ENCODE results near the gene TEX2. TPM values are rescaled to one million over a fixed set of nuclear protein-coding genes. Genes with fewer than 3 reads are reported as not detected.

Gene TEX2
- total and polyA plus RNA-seq, 2 of the 13 experiments (the other 11 are each of a cell fraction or from before 2014, with no cell fraction given) = 21.4 to 37.7 TPM

DNA sequence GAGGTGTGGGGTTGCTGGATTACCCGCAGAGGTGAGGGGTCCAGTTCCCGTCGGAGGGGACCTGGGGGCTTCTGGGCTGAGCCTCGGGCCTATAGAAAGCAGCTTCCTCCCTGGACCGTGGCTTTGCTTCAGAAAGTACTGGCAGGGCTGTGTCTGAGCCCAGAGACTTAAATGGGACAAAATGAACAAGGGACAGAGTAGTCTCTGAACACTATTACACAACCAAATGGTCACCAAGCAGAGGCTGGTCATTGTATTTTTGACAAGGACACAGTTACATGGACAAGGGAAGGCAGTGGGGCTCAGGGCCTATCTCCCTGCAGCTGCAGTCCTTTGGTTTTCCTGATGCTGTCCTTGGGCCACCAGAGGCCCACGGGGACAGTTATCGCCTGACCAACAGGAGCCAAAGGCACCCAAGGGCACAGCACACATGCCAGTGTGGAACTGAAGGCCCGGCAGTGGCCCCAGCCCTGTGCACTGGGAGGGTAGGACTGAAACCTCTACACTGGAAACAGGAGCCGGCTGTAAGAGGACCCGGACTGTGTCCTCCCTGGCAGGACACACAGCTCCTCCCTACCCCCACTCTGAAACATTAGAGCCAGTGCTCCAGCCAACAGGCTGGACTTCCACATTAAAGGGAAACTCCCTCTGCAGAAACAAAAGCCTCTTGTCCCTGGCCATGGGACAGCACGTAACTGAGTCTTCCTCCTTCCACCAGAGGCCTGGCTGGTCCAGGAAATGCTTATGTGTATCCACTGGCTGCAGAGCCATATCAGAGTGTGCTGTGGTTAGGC, 107.1 kb downstream of the TEX2 start (continued):
- TF ChIP-seq, protein P1, sequence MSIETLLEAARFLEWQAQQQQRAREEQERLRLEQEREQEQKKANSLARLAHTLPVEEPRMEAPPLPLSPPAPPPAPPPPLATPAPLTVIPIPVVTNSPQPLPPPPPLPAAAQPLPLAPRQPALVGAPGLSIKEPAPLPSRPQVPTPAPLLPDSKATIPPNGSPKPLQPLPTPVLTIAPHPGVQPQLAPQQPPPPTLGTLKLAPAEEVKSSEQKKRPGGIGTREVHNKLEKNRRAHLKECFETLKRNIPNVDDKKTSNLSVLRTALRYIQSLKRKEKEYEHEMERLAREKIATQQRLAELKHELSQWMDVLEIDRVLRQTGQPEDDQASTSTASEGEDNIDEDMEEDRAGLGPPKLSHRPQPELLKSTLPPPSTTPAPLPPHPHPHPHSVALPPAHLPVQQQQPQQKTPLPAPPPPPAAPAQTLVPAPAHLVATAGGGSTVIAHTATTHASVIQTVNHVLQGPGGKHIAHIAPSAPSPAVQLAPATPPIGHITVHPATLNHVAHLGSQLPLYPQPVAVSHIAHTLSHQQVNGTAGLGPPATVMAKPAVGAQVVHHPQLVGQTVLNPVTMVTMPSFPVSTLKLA (IDR thresholded peaks at IDR 0.05) = no peak
- TF ChIP-seq, protein P2, sequence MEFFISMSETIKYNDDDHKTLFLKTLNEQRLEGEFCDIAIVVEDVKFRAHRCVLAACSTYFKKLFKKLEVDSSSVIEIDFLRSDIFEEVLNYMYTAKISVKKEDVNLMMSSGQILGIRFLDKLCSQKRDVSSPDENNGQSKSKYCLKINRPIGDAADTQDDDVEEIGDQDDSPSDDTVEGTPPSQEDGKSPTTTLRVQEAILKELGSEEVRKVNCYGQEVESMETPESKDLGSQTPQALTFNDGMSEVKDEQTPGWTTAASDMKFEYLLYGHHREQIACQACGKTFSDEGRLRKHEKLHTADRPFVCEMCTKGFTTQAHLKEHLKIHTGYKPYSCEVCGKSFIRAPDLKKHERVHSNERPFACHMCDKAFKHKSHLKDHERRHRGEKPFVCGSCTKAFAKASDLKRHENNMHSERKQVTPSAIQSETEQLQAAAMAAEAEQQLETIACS (CRISPR knock-in tag; IDR thresholded peaks at IDR 0.05) = no peak
- 0 out of 2 replicates have a peak, but pooled peaks have one; percentile 21 for TF ChIP-seq ETV6 (CRISPR knock-in tag; conservative IDR thresholded peaks at IDR 0.05)
- TF ChIP-seq, protein P3, sequence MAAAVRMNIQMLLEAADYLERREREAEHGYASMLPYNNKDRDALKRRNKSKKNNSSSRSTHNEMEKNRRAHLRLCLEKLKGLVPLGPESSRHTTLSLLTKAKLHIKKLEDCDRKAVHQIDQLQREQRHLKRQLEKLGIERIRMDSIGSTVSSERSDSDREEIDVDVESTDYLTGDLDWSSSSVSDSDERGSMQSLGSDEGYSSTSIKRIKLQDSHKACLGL (CRISPR knock-in tag; IDR thresholded peaks at IDR 0.05) = no peak; the same call in 1 of the 2 replicates
- no peak for TF ChIP-seq ZNF83 (CRISPR knock-in tag; IDR thresholded peaks at IDR 0.05; ENCODE audit: borderline replicate concordance)
- TF ChIP-seq, protein P4, sequence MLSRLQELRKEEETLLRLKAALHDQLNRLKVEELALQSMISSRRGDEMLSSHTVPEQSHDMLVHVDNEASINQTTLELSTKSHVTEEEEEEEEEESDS (CRISPR knock-in tag; IDR thresholded peaks at IDR 0.05; ENCODE audit: borderline replicate concordance) = peak; percentile 31; the same call in 1 of the 2 replicates
- TF ChIP-seq, protein P5, sequence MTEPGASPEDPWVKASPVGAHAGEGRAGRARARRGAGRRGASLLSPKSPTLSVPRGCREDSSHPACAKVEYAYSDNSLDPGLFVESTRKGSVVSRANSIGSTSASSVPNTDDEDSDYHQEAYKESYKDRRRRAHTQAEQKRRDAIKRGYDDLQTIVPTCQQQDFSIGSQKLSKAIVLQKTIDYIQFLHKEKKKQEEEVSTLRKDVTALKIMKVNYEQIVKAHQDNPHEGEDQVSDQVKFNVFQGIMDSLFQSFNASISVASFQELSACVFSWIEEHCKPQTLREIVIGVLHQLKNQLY (CRISPR knock-in tag; IDR thresholded peaks at IDR 0.05) = no peak; the same call in 1 of the 2 replicates
- TF ChIP-seq HOXA9 (CRISPR knock-in tag; IDR thresholded peaks at IDR 0.05; ENCODE audit: borderline replicate concordance) = no peak
- TF ChIP-seq, protein P6, sequence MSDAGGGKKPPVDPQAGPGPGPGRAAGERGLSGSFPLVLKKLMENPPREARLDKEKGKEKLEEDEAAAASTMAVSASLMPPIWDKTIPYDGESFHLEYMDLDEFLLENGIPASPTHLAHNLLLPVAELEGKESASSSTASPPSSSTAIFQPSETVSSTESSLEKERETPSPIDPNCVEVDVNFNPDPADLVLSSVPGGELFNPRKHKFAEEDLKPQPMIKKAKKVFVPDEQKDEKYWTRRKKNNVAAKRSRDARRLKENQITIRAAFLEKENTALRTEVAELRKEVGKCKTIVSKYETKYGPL (CRISPR knock-in tag; IDR thresholded peaks at IDR 0.05) = peak; percentile 95
- TF ChIP-seq, protein P7, sequence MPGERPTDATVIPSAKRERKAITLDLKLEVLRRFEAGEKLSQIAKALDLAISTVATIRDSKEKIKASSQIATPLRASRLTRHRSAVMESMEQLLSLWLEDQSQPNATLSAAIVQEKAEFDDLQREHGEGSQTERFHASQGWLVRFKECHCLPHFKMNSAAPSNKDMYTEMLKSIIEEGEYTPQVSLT (CRISPR knock-in tag; IDR thresholded peaks at IDR 0.05; ENCODE audit: borderline replicate concordance, low read depth) = no peak
- TF ChIP-seq ZFAT (CRISPR knock-in tag; conservative IDR thresholded peaks at IDR 0.05) = no peak
- TF ChIP-seq ZNF713 (CRISPR knock-in tag; IDR thresholded peaks at IDR 0.05) = no peak
- TF ChIP-seq, protein P8, sequence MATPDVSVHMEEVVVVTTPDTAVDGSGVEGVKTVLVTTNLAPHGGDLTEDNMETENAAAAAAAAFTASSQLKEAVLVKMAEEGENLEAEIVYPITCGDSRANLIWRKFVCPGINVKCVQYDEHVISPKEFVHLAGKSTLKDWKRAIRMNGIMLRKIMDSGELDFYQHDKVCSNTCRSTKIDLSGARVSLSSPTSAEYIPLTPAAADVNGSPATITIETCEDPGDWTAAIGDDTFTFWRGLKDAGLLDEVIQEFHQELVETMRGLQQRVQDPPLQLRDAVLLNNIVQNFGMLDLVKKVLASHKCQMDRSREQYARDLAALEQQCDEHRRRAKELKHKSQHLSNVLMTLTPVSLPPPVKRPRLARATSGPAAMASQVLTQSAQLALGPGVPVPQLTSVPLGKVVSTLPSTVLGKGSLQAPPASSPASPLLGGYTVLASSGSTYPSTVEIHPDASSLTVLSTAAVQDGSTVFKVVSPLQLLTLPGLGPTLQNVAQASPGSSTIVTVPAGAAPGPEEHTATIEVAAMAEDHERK (CRISPR knock-in tag; IDR thresholded peaks at IDR 0.05; ENCODE audit: low read depth) = no peak
- no peak for TF ChIP-seq MEIS2 (CRISPR knock-in tag; IDR thresholded peaks at IDR 0.05)
- TF ChIP-seq, protein P9, sequence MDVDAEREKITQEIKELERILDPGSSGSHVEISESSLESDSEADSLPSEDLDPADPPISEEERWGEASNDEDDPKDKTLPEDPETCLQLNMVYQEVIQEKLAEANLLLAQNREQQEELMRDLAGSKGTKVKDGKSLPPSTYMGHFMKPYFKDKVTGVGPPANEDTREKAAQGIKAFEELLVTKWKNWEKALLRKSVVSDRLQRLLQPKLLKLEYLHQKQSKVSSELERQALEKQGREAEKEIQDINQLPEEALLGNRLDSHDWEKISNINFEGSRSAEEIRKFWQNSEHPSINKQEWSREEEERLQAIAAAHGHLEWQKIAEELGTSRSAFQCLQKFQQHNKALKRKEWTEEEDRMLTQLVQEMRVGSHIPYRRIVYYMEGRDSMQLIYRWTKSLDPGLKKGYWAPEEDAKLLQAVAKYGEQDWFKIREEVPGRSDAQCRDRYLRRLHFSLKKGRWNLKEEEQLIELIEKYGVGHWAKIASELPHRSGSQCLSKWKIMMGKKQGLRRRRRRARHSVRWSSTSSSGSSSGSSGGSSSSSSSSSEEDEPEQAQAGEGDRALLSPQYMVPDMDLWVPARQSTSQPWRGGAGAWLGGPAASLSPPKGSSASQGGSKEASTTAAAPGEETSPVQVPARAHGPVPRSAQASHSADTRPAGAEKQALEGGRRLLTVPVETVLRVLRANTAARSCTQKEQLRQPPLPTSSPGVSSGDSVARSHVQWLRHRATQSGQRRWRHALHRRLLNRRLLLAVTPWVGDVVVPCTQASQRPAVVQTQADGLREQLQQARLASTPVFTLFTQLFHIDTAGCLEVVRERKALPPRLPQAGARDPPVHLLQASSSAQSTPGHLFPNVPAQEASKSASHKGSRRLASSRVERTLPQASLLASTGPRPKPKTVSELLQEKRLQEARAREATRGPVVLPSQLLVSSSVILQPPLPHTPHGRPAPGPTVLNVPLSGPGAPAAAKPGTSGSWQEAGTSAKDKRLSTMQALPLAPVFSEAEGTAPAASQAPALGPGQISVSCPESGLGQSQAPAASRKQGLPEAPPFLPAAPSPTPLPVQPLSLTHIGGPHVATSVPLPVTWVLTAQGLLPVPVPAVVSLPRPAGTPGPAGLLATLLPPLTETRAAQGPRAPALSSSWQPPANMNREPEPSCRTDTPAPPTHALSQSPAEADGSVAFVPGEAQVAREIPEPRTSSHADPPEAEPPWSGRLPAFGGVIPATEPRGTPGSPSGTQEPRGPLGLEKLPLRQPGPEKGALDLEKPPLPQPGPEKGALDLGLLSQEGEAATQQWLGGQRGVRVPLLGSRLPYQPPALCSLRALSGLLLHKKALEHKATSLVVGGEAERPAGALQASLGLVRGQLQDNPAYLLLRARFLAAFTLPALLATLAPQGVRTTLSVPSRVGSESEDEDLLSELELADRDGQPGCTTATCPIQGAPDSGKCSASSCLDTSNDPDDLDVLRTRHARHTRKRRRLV (CRISPR knock-in tag; IDR thresholded peaks at IDR 0.05) = no peak

All from HepG2 (cell line).